Measurements from ENCODE around the gene KCNQ1.

The KCNQ1 gene

DNA sequence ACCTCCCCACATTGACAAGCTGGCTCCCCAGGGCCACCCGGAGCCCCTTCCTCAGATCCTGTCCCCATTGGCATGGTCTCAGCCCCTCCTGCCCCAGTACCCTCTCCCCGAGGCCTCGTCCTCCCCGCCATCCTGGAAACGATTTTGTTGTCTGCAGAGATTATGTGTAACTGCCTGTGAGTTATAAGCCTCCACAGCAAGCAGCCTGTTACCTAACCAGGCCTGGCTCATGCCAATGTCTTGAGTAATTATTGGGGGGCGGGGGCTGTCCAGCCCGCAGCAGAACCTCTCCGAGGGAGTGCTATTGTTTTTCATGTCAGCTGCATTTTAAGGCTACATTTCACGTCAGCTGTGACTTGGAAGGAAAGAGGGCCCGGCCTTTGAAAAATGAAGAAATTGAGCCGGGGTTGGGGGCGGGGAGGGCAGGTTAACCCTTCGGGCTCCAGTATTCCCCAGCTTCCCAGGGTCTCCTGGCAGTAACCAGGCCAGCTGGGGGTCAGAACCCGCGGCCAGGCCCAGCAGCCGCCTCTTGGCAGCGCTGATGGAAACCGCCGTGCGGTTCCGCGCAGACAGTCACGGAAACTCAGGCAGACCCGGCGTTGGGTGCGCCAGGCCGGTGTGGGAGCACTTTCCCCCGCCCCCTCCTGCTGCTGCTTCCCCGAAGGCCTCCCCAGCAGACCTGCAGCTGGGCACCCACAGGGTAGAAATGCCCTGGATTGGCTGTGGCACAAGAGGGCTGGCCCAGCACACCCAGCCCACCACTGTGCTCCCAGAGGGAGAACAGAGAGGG, 381.3 kb downstream of the KCNQ1 start:
- no peak for DNase-seq (ENCODE audit: low spot score)

DNA sequence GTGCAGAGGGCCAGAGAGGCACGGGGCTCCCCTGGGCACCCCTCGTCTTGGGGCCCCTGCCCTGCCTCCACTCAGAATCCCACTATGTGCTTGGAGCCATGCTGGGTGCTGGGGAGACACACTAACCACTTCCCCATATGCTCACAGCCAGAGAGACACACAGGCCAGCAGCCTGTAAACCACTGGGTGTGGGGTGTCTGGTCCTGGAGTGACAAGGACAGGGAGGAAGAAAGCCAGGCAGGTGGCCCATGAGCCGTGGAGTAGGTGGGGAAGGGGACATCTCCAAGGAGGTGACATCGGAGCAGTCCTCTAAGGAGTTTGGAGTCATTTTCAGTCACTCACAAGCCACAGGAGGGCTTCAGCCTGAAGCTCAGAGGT, 381.9 kb downstream of the KCNQ1 start:
- no peak for DNase-seq (ENCODE audit: low spot score)

DNA sequence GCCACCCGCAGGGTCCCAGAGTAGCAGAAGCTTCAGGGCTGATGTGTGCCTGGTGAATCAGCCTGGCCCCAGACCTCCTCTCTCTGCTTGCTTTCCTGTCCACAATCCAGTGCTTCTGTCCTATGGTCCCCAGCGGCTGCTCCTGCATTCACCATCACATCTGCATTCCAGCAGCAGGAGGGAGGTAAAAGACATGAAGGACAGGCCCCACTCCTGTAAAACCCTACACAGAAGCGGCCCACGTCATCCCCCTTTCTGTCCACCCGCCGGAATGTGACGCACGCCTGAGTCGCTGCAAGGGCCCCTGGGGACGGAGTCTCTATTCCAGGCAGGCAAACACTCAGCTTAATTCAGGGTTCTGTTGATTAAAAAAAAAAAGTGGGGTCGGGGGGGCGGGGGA, 382.4 kb downstream of the KCNQ1 start:
- no peak for DNase-seq (ENCODE audit: low spot score)

DNA sequence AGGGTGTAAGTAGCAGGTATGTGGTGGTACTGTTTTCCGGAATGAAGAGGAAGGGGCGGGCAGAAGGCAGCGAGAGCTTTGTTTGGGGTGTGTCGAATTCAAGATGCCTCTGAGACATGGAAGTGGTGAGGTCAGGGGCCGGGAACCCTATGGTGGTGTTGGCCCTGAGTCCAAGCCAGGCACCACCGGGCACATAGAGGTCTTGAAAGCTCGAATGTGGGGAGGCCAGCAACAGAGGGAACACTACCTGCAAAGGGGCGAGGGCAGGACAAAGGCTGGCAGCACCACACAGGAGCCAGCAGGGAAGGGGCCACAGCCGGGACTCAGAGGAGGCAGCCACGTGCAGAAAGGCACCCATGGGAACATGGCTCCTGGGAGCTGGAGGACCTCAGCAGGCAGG, 383.0 kb downstream of the KCNQ1 start:
- no peak for DNase-seq (ENCODE audit: low spot score)

DNA sequence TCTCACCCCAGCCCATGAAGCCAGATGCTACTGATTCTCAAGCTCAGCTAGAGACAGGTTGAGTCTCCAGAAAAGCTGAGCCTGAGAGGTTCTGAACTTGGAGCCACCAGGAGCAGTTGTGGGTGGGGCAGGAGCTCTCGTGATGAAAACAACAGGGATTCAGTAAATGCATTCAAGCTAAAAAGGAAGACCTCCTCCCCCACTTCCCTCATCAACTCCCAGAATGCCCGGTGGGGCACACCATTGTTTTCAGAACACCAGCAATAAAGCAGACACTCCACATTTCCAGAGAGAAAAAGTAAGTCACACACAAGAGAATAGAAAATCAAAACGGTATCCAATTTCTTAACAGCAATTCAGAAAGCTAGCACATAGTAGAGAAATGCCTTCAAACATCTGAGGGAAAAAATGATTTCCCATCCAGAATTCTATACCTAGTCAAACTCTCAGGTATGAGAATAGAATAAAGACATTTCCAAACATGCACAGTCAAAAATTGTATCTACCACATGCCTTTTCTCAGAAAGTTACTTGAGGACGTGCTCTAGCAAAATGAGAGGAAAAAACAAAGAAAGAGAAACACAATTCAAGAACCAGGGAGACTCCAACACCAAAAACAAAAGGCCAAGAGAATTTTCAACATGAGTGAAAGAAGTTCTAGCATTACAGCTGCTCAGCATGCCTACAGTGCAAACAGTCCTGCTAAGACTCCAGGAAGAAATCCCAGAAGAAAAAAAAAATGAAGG, 383.9 kb downstream of the KCNQ1 start:
- DNase-seq (ENCODE audit: low spot score) = no peak

DNA sequence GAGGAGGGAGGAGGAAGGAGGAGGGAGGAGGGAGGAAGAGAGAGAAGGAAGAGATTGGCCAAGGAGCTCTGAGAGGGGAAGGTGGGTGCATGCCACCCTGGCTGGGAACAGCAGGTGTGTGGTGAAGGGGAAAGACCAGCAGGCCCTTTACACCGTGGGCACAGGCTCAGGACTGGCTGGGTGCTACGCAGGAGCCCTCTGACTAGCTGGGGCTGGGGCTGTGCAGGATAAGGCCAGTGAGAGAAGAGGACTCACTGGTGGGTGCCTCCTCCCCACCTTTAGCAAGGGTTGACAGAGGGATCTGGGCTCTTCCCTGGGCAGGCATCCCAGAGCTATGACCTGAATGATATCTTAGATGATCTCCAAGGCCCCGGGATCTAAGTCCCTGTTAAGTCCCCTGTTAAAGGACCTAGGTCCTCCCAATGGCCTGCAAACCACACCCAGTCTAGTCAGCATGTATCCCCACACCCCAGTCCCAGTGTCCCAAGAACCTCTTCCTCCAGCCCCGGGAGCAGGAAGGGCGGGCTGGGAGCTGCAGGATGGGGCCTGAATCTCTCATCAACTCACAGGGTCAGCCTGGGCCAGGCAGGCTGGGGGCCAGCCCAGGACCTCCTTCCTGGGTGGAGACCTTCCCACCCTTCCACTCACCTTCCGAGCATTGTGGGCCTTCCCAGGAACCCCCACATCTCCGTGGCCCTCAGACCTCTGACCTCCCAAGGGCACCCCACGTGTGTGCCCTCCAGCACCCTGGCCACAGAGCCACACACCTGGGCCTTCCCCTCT, 385.4 kb downstream of the KCNQ1 start:
- no peak for DNase-seq (ENCODE audit: low spot score)

DNA sequence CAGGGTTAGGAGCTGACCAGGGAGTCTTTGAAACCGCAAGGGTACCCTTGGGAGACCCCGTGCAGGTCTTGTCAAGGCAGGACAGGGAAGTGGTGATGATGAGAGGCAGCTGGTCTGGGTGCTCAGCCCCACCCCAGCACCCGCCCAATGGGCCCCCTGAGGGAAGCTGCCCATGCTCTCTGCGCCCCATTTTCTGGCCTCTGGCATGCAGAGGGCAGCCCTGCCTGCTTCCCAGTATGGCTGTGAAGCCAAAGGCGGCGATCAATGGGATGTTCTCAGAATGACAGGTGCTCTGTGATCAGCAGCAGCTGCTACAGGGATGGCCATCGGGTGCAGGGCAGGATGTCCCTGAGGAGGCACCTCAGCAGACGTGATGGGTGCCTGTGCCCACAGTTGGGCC, 386.1 kb downstream of the KCNQ1 start:
- no peak for DNase-seq (ENCODE audit: low spot score)

DNA sequence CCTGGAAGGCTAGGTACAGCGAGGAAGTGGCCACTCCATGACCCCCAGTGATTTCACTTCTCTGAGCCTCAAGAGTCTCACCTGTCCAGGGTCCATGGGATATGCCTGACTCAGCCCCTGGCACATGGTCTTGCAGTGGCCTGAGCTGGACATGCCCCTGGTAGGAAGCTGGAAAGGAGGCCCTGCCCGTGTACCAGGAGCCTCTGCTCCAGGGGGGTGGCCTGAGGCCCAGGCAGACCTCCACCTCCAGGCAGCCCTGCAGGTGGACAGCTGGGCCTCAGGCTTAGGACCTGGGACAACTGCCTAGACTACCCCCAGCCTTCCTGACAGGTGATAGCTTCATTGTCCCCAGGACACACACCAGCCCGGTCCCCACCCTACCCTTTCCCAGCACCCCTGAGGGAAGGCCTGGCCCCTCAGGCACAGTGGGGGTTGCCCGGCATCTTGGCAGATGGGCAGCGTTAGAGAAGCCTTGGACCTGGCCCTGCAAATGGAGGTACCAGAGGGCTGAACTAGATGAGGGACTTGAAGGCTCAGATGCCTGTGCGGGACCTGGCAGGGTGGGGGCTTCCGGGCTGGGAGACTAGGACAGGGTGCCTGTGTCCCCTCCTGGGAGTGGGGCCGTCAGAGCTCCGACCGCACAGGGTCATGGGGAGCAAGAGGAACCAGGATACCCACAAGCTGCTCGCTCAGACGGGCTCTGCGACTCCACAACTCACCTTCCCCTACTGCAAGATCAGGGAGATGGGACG, 387.1 kb downstream of the KCNQ1 start:
- no peak for DNase-seq (ENCODE audit: low spot score)

DNA sequence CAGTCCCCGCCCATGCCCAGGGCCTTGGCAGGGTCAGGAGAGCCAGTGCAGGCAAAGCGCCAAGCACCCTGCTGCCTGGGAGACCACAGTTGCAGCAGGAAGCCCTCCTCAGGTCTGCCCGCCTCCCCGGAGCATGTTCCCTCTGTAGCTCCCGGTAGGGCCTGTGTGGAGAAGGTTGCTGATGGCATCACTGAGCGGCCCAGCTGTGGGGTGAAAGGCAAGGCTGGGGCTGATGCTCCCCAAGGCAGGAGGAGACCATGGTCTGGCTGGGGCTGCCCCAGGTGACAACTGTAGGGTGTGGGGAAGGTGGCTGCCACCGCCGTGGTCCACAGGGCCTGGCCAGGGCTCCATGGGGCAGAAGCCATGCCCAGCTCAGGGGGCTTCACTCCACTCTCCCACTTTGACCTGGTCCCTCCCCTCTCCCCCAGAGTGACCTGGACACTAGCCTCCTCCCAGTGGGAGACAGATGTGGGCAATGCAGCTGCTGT, 387.8 kb downstream of the KCNQ1 start:
- DNase-seq (ENCODE audit: low spot score) = no peak

DNA sequence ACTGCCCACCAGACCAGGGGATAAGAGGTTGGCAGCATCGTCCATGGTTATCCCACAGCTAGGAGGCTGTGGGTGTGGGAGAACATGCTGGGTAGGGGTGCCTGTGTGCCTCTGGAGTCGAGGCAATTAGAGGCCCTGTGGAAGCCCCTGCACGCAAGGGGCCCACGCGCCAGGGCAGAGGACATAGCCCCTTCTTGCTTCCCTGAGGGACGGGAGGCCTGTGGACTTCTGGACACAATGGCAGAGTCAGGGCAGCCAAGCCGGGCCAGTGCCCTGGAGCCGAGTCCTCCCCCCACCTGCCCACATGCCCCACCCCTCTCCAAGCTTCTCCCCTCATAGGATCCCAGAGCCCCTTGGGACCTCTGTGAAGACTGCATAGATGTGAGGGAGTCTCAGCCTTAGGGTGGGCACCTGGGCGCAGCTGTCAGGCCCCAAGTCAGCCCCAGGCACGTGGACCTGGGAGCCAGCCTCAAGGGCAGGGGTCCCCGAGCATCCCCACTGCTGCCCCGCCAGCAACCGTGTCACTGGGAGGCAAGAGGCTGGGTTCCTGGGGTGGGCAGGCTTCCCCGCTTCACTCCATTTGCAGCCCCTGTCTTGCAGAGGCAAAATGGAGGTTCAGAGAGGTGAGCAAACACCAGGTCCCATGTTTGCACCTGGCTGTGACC, 388.4 kb downstream of the KCNQ1 start:
- DNase-seq (ENCODE audit: low spot score) = no peak

DNA sequence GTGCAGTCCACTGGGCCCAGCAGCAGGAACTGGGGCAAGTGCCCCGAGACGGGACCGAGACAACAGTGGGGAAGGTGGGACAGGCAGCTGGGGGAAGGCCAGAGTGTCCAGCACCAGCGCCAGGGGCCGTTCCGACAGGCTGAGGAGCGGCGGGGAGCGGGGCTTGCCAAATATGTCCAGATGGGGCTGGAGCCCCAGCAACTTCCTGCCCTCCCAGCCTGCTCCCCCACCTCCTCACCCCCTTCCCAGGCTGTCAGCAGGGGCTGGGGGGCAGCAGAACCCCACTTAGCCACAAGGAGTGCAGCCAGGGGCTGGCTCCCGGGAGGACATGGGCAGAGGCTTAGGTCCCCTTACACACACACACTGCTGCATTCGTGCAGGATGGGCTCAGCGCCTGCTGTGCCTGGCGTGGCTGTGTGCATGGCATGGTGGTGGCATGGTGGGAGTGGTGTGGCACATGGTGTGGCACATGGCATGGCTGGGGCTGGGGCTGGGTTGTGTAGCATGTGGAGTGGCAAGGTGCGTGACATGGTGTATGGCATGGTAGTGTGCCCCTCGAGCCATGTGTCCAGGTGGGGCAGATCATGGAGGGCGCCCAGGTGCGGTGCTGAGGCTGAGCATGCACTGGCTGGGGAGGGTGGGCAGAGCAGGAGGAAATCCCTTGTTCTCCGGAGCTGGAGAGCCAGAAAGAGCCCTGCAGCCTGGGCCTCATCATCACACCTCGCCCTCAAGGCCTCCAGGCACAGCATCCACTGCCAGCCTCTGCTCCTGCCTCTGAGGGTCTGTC, 389.1 kb downstream of the KCNQ1 start:
- DNase-seq (ENCODE audit: low spot score) = no peak

DNA sequence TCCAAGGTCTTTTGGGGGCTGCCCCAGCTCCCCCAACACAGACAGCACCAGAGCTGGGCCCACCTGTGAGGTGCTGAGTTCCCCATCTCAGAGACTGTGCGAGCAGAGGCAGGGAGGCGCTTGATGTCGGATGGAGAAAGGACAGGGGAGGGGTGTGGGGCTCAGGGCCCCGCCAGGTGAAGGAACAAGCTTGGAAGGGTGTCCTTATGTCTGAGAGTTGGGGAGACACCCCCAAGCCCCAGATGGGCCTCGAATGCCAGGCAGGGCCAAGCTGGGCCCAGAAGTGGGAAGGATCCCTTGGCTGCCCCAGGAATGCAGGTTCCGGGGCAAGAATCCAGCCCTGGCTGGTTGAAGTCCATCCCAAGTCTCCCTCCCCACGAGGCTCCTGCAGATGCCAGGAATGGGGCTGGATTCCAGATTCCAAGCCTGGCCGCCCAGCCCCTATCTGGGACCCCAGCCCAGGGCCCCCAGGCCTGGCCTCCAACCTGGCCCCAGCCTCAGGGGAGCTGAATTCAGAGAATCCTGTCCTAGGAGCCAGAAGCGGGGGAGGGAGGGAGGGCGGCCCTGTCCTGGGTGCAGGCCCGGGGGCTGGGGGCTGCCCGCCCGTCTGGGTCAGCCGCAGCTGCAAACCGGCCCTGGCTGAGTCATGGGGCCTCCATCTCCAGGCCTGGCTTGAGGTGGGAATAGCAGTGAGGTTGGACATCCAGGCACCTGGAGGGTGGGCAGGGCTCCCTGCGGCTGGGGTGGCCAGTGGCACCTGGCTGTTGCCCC, 389.9 kb downstream of the KCNQ1 start:
- DNase-seq (ENCODE audit: low spot score) = no peak

DNA sequence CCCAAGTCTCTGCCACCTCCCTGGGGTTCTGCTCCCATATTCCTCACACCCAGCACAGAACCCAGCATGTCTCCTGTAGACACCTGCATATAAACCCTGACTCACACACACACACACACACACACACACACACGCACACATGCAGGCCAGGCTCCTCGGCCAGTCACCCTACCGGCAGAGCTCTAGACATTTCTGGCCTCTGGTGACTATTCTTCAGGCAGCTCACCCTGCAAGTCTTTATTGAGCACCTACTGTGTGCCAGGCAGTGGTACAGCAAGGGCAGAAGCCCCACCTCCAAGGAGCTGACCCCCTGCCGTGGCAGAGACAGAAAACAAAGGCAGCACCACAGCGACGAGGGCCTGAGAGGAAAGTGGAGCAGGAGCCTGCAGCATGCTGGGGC, 390.5 kb downstream of the KCNQ1 start:
- no peak for DNase-seq (ENCODE audit: low spot score)

DNA sequence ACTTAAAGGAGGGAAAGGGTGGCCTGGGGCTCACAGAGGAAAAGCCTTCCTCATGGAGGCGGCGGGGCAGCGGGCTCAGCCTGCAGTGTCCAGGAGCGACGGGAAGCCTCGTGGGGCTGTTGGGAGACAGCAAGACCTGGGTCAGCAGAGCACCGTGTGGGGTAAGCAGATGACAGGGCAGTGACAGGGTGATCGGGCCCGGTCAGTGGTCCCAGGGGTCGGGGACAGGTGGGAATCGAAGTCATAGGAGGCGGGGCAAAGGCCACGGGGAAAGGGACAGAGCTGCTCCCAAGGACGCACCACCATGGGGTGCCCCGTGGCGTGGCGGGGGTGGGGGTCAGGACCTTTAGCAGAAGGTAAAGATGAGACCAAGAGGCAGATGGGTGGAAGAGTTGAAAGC, 390.9 kb downstream of the KCNQ1 start:
- DNase-seq (ENCODE audit: low spot score) = no peak

DNA sequence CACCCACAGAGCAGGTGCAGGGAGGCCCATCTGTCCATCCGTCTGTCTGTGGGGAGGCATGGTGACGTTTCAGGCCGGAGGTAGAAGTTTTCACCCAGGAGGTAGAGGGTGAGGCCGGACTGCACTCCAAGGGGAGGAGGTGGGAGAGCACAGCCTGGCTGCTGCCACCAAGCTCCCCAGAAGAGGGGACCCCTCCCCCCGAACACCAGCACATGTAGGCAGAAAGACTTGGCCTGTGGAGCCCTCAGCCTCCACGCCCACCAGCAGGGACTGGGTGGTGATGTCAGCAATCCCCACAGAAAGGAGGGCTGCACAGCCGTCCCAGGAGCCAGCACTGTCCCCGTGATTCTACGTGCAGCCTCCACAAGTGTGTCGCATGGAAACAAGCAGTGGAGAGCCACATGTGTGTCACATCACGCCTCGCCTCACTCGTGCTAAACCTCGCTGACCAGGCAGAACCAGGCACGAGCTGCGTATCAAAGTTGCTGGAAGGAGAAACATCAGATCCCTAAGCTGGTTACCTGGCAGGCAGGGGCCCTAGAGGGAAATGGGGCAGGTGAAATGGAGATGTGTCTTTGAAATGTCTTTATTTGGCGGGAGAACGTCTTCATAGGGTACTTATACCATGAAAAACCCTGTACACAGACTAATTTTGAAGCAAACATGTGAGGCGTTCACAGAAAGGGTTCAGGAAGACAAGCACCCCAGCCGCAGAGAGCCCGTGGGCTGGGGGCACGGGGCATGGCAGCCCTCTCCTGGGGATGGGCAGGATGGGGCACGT, 391.7 kb downstream of the KCNQ1 start:
- no peak for DNase-seq (ENCODE audit: low spot score)

DNA sequence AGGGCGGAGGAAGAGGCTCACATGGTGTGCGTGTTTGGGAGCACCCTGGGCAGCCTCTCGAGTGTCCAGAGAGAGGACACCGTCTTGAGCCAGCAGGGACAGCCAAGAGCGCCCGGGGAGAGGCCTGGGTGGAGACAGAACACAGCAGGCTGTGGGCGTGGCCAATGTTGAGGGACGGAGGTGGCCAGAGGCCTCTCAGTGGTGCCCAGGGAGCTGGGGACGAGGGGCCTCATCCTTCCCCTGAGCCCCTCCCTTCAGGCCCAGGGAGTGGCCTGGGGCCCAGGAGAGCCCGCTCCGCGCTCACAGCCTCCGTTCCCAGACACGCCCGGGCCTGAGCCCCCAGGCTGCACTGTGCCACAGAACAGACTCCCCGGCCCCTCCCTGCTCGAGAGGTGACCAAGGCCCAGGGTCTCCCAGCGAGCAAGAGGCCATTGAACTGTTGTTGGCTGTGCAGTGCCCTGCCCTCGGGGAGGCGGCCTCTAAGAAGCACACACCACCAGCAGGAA, 392.3 kb downstream of the KCNQ1 start:
- no peak for DNase-seq (ENCODE audit: low spot score)

DNA sequence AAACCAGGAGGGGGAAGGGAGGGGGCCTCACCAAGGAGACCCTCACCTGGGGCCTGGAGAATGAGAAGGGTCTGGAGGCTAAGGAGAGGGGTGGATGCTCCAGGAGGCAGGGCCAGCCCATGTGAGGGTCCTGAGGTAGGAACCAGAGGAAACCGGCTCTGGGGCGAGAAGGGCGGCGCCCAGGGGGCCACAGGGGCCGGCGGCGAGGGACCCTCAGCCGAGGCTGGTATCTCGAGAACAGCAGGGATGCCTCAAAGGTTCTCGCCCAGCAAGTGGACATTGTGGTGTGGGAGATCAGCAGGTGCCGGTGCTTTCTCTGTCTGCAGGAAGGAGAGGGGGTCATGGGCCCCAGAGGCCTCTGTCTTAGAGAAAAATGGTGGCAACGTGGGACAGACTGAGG, 392.8 kb downstream of the KCNQ1 start:
- no peak for DNase-seq (ENCODE audit: low spot score)

DNA sequence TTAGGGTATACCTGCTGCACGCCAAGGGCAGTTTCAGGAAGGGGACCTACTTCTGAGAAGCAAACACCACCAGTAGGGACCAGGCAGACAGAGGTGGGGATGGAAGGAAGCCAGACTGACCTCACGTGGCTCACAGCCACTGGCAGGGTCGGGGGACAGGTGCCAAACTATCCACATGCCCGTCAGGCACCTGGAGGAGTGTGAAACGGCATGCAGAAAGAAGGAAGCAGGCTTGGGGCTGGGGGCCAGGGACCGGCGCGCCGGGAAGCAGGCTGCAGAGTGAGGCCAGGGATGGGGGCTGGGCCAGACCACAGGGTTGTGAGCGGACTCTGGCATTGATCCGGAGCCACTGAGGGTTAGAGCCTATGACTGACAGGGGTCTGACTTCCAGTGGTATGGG, 393.3 kb downstream of the KCNQ1 start:
- DNase-seq (ENCODE audit: low spot score) = no peak

Data from CD4-positive, alpha-beta T cell treated with Interleukin-15 for 4 hours (primary cell).